GM12891 (cell line): ENCODE measurements around the gene PNRC2.

ENCODE experiments used
- PAX5 ChIP-seq: IDR thresholded peaks from 2 replicates; pipeline ENCODE4 v1.6.1; 2011; ENCODE audit warnings: low read length, moderate library complexity, mild to moderate bottlenecking; ENCODE audit not compliant: insufficient read depth, severe bottlenecking
- POLR2A ChIP-seq: IDR thresholded peaks from 2 replicates; pipeline ENCODE4 v1.6.1; 2011; ENCODE audit warnings: low read depth, low read length, control low read depth
- POLR2AphosphoS5 ChIP-seq: IDR thresholded peaks from 2 replicates; pipeline ENCODE4 v1.6.1; 2011; ENCODE audit warnings: low read depth, low read length, control low read depth
- POU2F2 ChIP-seq: IDR thresholded peaks from 2 replicates; pipeline ENCODE4 v1.6.1; 2011; ENCODE audit warnings: low read depth, mild to moderate bottlenecking, control low read depth, low read length, moderate library complexity
- SPI1 ChIP-seq: IDR thresholded peaks from 2 replicates; pipeline ENCODE4 v1.6.1; 2011; ENCODE audit warnings: low read depth, low read length, control low read depth
- TAF1 ChIP-seq: IDR thresholded peaks from 2 replicates; pipeline ENCODE4 v1.6.1; 2011; ENCODE audit warnings: low read depth, low read length, control low read depth

- no peak for TF ChIP-seq POLR2AphosphoS5
- TF ChIP-seq POLR2A: no peak
- TF ChIP-seq TAF1: no peak
- TF ChIP-seq SPI1: no peak
- no peak for TF ChIP-seq POU2F2
- no peak for TF ChIP-seq PAX5
These were observed 34.3 kb upstream of the PNRC2 start for GRCh38 chr1:23925279-23925678.
